ENCODE data around the gene HS6ST3.

GRCh38 chr13:96681766-96682165 lies 591.9 kb downstream of the HS6ST3 start:
- TF ChIP-seq CBFB (CRISPR knock-in tag; IDR thresholded peaks at IDR 0.05; ENCODE audit: low read depth) = no peak
- no peak for TF ChIP-seq CTCF (IDR thresholded peaks at IDR 0.05)
- no peak for TF ChIP-seq JUN (CRISPR knock-in tag; IDR thresholded peaks at IDR 0.05)
- TF ChIP-seq ZBTB43 (CRISPR knock-in tag; IDR thresholded peaks at IDR 0.05) = no peak
- no peak for TF ChIP-seq TP53 (CRISPR knock-in tag; IDR thresholded peaks at IDR 0.05)
- TF ChIP-seq, protein P1, sequence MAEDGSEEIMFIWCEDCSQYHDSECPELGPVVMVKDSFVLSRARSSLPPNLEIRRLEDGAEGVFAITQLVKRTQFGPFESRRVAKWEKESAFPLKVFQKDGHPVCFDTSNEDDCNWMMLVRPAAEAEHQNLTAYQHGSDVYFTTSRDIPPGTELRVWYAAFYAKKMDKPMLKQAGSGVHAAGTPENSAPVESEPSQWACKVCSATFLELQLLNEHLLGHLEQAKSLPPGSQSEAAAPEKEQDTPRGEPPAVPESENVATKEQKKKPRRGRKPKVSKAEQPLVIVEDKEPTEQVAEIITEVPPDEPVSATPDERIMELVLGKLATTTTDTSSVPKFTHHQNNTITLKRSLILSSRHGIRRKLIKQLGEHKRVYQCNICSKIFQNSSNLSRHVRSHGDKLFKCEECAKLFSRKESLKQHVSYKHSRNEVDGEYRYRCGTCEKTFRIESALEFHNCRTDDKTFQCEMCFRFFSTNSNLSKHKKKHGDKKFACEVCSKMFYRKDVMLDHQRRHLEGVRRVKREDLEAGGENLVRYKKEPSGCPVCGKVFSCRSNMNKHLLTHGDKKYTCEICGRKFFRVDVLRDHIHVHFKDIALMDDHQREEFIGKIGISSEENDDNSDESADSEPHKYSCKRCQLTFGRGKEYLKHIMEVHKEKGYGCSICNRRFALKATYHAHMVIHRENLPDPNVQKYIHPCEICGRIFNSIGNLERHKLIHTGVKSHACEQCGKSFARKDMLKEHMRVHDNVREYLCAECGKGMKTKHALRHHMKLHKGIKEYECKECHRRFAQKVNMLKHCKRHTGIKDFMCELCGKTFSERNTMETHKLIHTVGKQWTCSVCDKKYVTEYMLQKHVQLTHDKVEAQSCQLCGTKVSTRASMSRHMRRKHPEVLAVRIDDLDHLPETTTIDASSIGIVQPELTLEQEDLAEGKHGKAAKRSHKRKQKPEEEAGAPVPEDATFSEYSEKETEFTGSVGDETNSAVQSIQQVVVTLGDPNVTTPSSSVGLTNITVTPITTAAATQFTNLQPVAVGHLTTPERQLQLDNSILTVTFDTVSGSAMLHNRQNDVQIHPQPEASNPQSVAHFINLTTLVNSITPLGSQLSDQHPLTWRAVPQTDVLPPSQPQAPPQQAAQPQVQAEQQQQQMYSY (CRISPR knock-in tag; IDR thresholded peaks at IDR 0.05) = no peak
- no peak for TF ChIP-seq E2F1 (CRISPR knock-in tag; IDR thresholded peaks at IDR 0.05)
- no peak for TF ChIP-seq CREB1 (CRISPR knock-in tag; IDR thresholded peaks at IDR 0.05)
- no peak for TF ChIP-seq TCF7 (CRISPR knock-in tag; IDR thresholded peaks at IDR 0.05; ENCODE audit: low read depth)
- no peak for TF ChIP-seq TEAD1 (CRISPR knock-in tag; IDR thresholded peaks at IDR 0.05)
- TF ChIP-seq FOXJ3 (CRISPR knock-in tag; IDR thresholded peaks at IDR 0.05; ENCODE audit: borderline replicate concordance) = no peak
- no peak for TF ChIP-seq ATF6 (CRISPR knock-in tag; IDR thresholded peaks at IDR 0.05)
- TF ChIP-seq ZNF232 (CRISPR knock-in tag; IDR thresholded peaks at IDR 0.05) = no peak

Measured in WTC11 (cell line).